Activated B cell treated with CpG ODN at 0.5 μM for 24 hours (primary cell): ENCODE measurements around the gene BCAP31. TPM values are rescaled to one million over a fixed set of nuclear protein-coding genes. Genes with fewer than 3 reads are reported as not detected.

Experiments
- ATAC-seq: fragments of 200-7000 bp; cut with Tn5 transposase; one replicate; pipeline ENCODE4 v1.10.0; 2021; ENCODE audit warnings: low read depth, mild to moderate bottlenecking, moderate library complexity
- CTCF ChIA-PET: fragments of 350-600 bp; sonication (Branson Sonifier 250); formaldehyde crosslinking; loops from one replicate; lab custom pipeline; 2021; ENCODE audit warnings: antibody characterized with exemption; lab: Charles Lee
- POLR2A ChIA-PET: fragments of 350-600 bp; sonication (Branson Sonifier 250); formaldehyde crosslinking; loops from one replicate; lab custom pipeline; 2021; ENCODE audit warnings: antibody characterized with exemption; lab: Charles Lee
- DNase-seq: peaks from one replicate; pipeline ENCODE4 v3.0.0; 2022
- H3K27ac Mint-ChIP-seq: one replicate; pipeline ENCODE4 v1.8.0; 2020; ENCODE audit warnings: mixed read lengths
- H3K27me3 Mint-ChIP-seq: one replicate; pipeline ENCODE4 v1.8.0; 2021; ENCODE audit warnings: mixed read lengths
- H3K36me3 Mint-ChIP-seq: one replicate; pipeline ENCODE4 v1.8.0; 2021; ENCODE audit warnings: low read depth, mixed read lengths
- H3K4me1 Mint-ChIP-seq: one replicate; pipeline ENCODE4 v1.8.0; 2021; ENCODE audit warnings: mixed read lengths
- H3K4me3 Mint-ChIP-seq: one replicate; pipeline ENCODE4 v1.8.0; 2020; ENCODE audit warnings: mild to moderate bottlenecking, mixed read lengths
- H3K9me3 Mint-ChIP-seq: one replicate; pipeline ENCODE4 v1.8.0; 2020; ENCODE audit warnings: mixed read lengths
- CTCF ChIP-seq: fragments of 200-600 bp; IDR thresholded peaks from one replicate; pipeline ENCODE4 v1.8.0; 2022; ENCODE audit warnings: antibody characterized with exemption, mild to moderate bottlenecking
- intact Hi-C: fragments of 100-400 bp; cut with micrococcal nuclease; formaldehyde crosslinking; loops from one replicate; pipeline ENCODE4 v1.15.1; 2024
- total RNA-seq: library from RNA; stranded (reverse); gene quantifications from 2 replicates; pipeline ENCODE4 v1.2.3, GENCODE V29; 2022

BCAP31 gene
- total RNA-seq, 1 donor from 2014 or later: 90.5 TPM

DNA sequence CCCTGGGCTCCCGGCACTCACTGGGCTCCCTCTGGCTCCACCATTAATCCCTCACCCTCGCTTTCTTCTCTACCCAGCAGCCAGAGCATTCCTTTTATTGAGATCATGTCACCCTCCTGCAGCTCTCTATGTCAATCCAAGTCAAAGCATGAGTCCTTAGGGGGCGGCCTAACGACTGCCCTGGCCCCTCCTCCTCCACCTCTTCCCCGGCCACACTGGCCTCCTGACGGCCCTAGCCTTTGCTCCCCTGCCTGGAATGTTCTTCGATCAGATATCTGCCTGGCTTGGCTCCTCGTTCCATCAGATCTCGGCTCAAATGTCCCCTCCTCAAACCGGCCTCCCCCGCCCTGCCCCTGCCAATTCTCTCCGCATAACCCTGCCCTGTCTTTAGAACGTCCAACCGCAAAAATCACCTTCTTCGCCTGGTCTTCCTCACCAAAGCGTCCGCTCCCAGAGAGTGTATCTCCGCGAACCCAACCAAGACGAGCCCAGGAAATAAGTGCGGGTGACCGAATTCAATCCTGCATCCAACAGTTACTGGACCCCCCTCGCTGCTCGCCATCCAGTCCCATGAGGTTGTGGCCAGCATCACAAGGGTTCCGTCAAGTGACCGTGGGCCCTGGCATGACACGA is 49.9 kb downstream of the BCAP31 start:
- TF ChIP-seq CTCF: no peak
- Mint-ChIP-seq H3K4me3 (no peak overlapping the region), H3K4me1 (peaks cover 2% of the 10 kb centered on the region), H3K9me3 (no peaks in the 10 kb centered on the region), H3K27ac (no peak overlapping the region), H3K27me3 (peaks cover 15% of the 10 kb centered on the region), H3K36me3 (no peaks in the 10 kb centered on the region)
- ChIA-PET CTCF (no interaction called here), POLR2A (no interaction called here)
- DNase-seq (no peak), ATAC-seq (no peak)
- intact Hi-C loops: no loop called here

- Mint-ChIP-seq H3K4me3 (no peak within 1 kb of the TSS), H3K9me3 (no peaks in the 10 kb centered on the region), H3K36me3 (no peaks in the 10 kb centered on the region), H3K27me3 (peaks cover 15% of the 10 kb centered on the region), H3K27ac (no peak within 1 kb of the TSS), H3K4me1 (peaks cover 2% of the 10 kb centered on the region)
- intact Hi-C loops: no loop called here
- CTCF ChIA-PET: no interaction called here
- DNase-seq: no peak
- TF ChIP-seq CTCF: no peak
- no peak for ATAC-seq
- POLR2A ChIA-PET: no interaction called here
Observed at GRCh38 chrX:153673428-153674218, 50.6 kb downstream of the BCAP31 start, which contains the start of gene PNCK. PNCK (minus strand) TSS chrX:153673813; CDS start chrX:153673076, 737 bp downstream.

DNA sequence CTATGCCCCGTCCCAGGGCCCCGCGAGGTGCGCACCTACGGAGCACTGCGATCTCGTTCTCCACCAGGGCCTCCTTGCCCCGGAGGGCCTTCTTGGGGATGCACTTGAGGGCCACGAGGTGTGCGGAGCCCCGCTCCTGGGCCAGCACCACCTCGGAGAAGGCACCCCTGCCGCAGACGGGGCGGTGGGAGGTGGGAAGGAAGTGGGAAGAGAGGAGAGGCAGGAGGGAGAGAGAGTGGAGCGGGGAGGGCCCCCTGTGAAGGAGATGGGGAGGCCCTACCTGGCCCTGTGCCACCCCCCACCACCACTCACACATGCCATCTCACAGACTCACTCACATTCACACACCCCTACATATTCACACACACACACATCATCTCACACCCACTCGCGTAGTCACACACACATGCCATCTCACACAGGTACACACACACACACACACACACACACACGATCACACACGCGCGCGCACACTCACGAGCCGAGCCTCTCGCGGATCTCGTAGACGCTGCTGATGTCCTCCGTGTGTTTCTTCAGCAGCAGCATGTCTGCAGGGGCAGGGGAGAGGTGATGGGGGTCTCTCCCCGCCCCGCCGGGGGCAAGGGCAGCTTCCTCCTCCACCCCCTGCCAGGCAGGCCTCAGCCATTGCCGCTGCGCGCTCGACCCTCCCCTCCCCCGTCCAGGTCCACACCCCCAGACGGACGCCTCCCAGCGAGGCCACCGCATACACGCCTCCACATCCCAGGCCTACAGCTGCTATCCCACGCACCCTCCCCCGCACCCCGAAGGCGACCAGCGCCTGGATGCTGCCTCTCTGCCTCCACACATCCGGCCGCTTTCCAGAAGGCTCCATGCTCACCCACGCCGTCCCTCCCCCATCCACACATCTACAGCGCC is 51.4 kb downstream of the BCAP31 start:
- DNase-seq: no peak
- no peak for ATAC-seq
- Mint-ChIP-seq H3K27ac (no peak overlapping the region), H3K9me3 (no peaks in the 10 kb centered on the region), H3K36me3 (no peaks in the 10 kb centered on the region), H3K27me3 (peaks cover 15% of the 10 kb centered on the region), H3K4me1 (peaks cover 6% of the 10 kb centered on the region), H3K4me3 (no peak overlapping the region)
- TF ChIP-seq CTCF: no peak
- ChIA-PET CTCF (no interaction called here), POLR2A (no interaction called here)
- intact Hi-C loops: no loop called here

DNA sequence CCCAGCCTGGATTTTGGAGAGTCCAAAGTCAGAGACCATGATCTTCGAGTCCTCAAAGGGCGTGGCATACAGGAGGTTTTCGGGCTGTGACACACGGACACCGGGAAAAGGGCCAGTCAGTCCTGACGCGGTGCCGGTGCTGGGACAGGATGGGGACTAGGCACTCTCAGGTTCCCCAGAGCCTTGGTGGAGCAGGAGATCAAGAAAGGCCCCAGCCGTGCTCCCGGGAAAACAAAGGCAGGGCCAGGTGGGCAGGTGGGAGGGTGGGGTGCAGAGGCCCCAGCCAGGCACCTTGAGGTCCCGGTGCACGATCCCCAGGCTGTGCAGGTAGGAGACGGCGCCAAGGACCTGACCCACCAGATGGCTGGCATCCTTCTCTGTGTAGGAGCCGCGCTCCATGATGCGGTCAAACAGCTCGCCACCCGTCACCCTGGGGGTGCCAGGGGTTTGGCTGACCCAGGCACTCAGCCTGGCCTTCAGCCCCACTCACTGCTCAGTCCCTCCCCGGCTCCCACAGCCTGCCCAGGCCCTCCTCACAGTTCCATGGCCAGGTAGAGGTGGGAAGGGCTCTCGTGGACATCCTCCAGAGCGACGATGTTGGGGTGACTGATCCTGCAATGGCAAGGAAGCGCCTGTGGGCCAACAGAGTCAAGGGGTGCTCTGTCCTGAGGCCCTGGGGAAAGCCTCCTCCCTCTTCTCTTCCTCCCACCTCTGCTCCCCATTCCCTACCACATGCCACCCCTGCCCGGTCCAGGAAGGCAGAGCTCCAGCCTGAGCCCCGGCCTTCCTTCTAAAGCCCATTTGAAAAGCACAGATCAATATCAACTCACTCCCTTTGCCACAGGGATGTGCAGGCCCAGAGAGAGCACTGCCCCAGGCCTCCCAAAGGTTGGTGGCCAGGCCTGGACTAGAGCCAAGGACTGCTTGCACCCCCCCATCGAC is 52.3 kb downstream of the BCAP31 start:
- Mint-ChIP-seq H3K27ac (no peak overlapping the region), H3K4me3 (no peak overlapping the region), H3K9me3 (no peaks in the 10 kb centered on the region), H3K4me1 (peaks cover 7% of the 10 kb centered on the region), H3K36me3 (no peaks in the 10 kb centered on the region), H3K27me3 (peaks cover 15% of the 10 kb centered on the region)
- ChIA-PET CTCF (no interaction called here), POLR2A (no interaction called here)
- no peak for TF ChIP-seq CTCF
- DNase-seq (no peak), ATAC-seq (no peak)
- intact Hi-C loops: no loop called here
